HepG2 (cell line): ENCODE data around the gene RNF25. TPM values are rescaled to one million over a fixed set of nuclear protein-coding genes. Genes with fewer than 3 reads are reported as not detected.

ENCODE experiments used
- DRAP1 ChIP-seq: IDR thresholded peaks from 2 replicates; pipeline ENCODE4 v1.6.1; 2016; ENCODE audit warnings: missing genetic modification reagents, missing compliant biosample characterization
- ELF4 ChIP-seq: sonication (generic); formaldehyde crosslinking; IDR thresholded peaks from 2 replicates; pipeline ENCODE4 v1.5.0; 2020; ENCODE audit warnings: missing genetic modification reagents, mild to moderate bottlenecking, moderate library complexity, borderline replicate concordance
- ETV6 ChIP-seq: sonication (generic); formaldehyde crosslinking; conservative IDR thresholded peaks from 2 replicates; pipeline ENCODE4 v1.4.0; 2020; ENCODE audit warnings: missing genetic modification reagents
- FOXK2 ChIP-seq: fragments of 450-650 bp; IDR thresholded peaks from 2 replicates; pipeline ENCODE4 v1.6.1; 2016
- FOXM1 ChIP-seq: sonication (generic); formaldehyde crosslinking; IDR thresholded peaks from 2 replicates; pipeline ENCODE4 v1.5.0; 2020; ENCODE audit warnings: missing genetic modification reagents
- FOXO1 ChIP-seq: sonication (generic); formaldehyde crosslinking; IDR thresholded peaks from 2 replicates; pipeline ENCODE4 v1.4.0; 2020; ENCODE audit warnings: missing genetic modification reagents
- MXD1 ChIP-seq: sonication (generic); formaldehyde crosslinking; IDR thresholded peaks from 2 replicates; pipeline ENCODE4 v1.4.0; 2020; ENCODE audit warnings: mild to moderate bottlenecking, missing genetic modification reagents
- NKX3-1 ChIP-seq: sonication (generic); formaldehyde crosslinking; IDR thresholded peaks from 2 replicates; pipeline ENCODE4 v1.5.0; 2020; ENCODE audit warnings: missing genetic modification reagents
- SATB2 ChIP-seq: sonication (generic); formaldehyde crosslinking; IDR thresholded peaks from 2 replicates; pipeline ENCODE4 v1.5.0; 2020; ENCODE audit warnings: missing genetic modification reagents
- SNAPC2 ChIP-seq: sonication (generic); formaldehyde crosslinking; IDR thresholded peaks from 2 replicates; pipeline ENCODE4 v1.8.1; 2022; ENCODE audit warnings: mild to moderate bottlenecking, missing genetic modification reagents
- ZHX2 ChIP-seq, 2 experiments: sonication (generic) in 1 of 2; formaldehyde crosslinking in 1 of 2; IDR thresholded peaks; 2 replicates each; pipeline versions ENCODE4 v1.6.1 to v1.9.0; 2014 to 2022; ENCODE audit warnings: antibody characterized with exemption in 1 of 2, borderline replicate concordance in 1 of 2, inconsistent platforms in 1 of 2, low read depth in 1 of 2, missing genetic modification reagents in 1 of 2
- ZNF12 ChIP-seq: sonication (generic); formaldehyde crosslinking; IDR thresholded peaks from 2 replicates; pipeline ENCODE4 v1.5.0; 2020; ENCODE audit warnings: missing genetic modification reagents
- ZNF430 ChIP-seq: sonication (generic); formaldehyde crosslinking; IDR thresholded peaks from 2 replicates; pipeline ENCODE4 v1.9.0; 2021; ENCODE audit warnings: mild to moderate bottlenecking, missing genetic modification reagents
- ZNF703 ChIP-seq: sonication (generic); formaldehyde crosslinking; IDR thresholded peaks from 2 replicates; pipeline ENCODE4 v1.5.1; 2020; ENCODE audit warnings: missing genetic modification reagents, mild to moderate bottlenecking, moderate library complexity, borderline replicate concordance
- polyA plus RNA-seq, 8 experiments: library from polyadenylated mRNA; depleted of rRNA in 3 of 8; stranded (reverse) in 7 of 8; unstranded in 1 of 8; fragments of >200 nt; fragmentation: Illumina TruSeq in 4 of 8; extraction: Trizol in 4 of 8; gene quantifications; 2 replicates each; pipeline versions ENCODE4 v1.2.1 to v1.2.3, GENCODE V29; 2011 to 2016; ENCODE audit warnings: low read depth in 4 of 8, missing spikeins in 1 of 8, mixed read lengths in 1 of 8; ENCODE audit not compliant: insufficient read depth in 1 of 8
- total RNA-seq, 5 experiments: library from RNA; depleted of rRNA; stranded (reverse); fragments of >200 nt; fragmentation: Illumina TruSeq; extraction: Trizol; gene quantifications; 2 replicates each; pipeline ENCODE4 v1.2.3, GENCODE V29; 2016; ENCODE audit warnings: low read depth in 1 of 5
- TF ChIP-seq, protein P1 (sequence below): sonication (generic); formaldehyde crosslinking; IDR thresholded peaks from 2 replicates; pipeline ENCODE4 v1.5.0; 2020; ENCODE audit warnings: missing genetic modification reagents
- TF ChIP-seq, protein P2 (sequence below): sonication (generic); formaldehyde crosslinking; IDR thresholded peaks from 2 replicates; pipeline ENCODE4 v1.4.0; 2020; ENCODE audit warnings: missing genetic modification reagents, borderline replicate concordance
- TF ChIP-seq, protein P3 (sequence below): sonication (generic); formaldehyde crosslinking; conservative IDR thresholded peaks from 2 replicates; pipeline ENCODE4 v1.5.0; 2020; ENCODE audit warnings: missing genetic modification reagents

RNF25 gene
- total and polyA plus RNA-seq, 2 of the 13 experiments (the other 11 are each of a cell fraction or from before 2014, with no cell fraction given): 37.0 to 87.6 TPM

GRCh38 chr2:218710687-218711549, 39.1 kb upstream of the RNF25 start, which contains the start of gene TTLL4 (continued):
- peak; percentile 91; the same call in 1 of the 2 replicates for TF ChIP-seq ETV6
- TF ChIP-seq DRAP1 (CRISPR knock-in tag): peak; percentile 51; the same call in 1 of the 2 replicates
- TF ChIP-seq, protein P1, sequence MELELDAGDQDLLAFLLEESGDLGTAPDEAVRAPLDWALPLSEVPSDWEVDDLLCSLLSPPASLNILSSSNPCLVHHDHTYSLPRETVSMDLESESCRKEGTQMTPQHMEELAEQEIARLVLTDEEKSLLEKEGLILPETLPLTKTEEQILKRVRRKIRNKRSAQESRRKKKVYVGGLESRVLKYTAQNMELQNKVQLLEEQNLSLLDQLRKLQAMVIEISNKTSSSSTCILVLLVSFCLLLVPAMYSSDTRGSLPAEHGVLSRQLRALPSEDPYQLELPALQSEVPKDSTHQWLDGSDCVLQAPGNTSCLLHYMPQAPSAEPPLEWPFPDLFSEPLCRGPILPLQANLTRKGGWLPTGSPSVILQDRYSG: peak; percentile 81
- TF ChIP-seq ZNF430 (CRISPR knock-in tag): peak; percentile 84
- TF ChIP-seq, protein P2, sequence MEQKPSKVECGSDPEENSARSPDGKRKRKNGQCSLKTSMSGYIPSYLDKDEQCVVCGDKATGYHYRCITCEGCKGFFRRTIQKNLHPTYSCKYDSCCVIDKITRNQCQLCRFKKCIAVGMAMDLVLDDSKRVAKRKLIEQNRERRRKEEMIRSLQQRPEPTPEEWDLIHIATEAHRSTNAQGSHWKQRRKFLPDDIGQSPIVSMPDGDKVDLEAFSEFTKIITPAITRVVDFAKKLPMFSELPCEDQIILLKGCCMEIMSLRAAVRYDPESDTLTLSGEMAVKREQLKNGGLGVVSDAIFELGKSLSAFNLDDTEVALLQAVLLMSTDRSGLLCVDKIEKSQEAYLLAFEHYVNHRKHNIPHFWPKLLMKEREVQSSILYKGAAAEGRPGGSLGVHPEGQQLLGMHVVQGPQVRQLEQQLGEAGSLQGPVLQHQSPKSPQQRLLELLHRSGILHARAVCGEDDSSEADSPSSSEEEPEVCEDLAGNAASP (CRISPR knock-in tag): peak; percentile 79
- TF ChIP-seq MXD1 (CRISPR knock-in tag): peak; percentile 98
- peak; percentile 10; the same call in 1 of the 2 replicates for TF ChIP-seq SATB2
- peak; percentile 87 for TF ChIP-seq NKX3-1 (CRISPR knock-in tag)
- TF ChIP-seq ELF4: peak; percentile 92
- peak; percentile 61; the same call in 1 of the 2 replicates for TF ChIP-seq ZHX2 (IDR thresholded peaks at IDR 0.05; ENCODE audit: low read depth)
- TF ChIP-seq ZHX2 (CRISPR knock-in tag; IDR thresholded peaks at IDR 0.05; ENCODE audit: borderline replicate concordance): no peak
- TF ChIP-seq FOXO1 (CRISPR knock-in tag): no peak
- TF ChIP-seq FOXM1 (CRISPR knock-in tag): no peak
- TF ChIP-seq, protein P3, sequence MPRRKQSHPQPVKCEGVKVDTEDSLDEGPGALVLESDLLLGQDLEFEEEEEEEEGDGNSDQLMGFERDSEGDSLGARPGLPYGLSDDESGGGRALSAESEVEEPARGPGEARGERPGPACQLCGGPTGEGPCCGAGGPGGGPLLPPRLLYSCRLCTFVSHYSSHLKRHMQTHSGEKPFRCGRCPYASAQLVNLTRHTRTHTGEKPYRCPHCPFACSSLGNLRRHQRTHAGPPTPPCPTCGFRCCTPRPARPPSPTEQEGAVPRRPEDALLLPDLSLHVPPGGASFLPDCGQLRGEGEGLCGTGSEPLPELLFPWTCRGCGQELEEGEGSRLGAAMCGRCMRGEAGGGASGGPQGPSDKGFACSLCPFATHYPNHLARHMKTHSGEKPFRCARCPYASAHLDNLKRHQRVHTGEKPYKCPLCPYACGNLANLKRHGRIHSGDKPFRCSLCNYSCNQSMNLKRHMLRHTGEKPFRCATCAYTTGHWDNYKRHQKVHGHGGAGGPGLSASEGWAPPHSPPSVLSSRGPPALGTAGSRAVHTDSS: no peak
- peak; percentile 60; the same call in 1 of the 2 replicates for TF ChIP-seq ZNF12 (CRISPR knock-in tag)
- TF ChIP-seq ZNF703: peak; percentile 66; the same call in 1 of the 2 replicates
- TF ChIP-seq FOXK2: no peak
- TF ChIP-seq SNAPC2: peak; percentile 79; the same call in 1 of the 2 replicates
